ENCODE measurements around the gene SERPINB10. TPM values are rescaled to one million over a fixed set of nuclear protein-coding genes. Genes with fewer than 3 reads are reported as not detected.

Gene SERPINB10
- total RNA-seq, 2 donors from 2014 or later: not detected

Other genes with a start within 250 kb of the SERPINB10 start
- not detected for gene SERPINB3, start 246.1 kb upstream of the SERPINB10 start, total RNA-seq
- not detected for gene SERPINB11, start 205.0 kb upstream of the SERPINB10 start, total RNA-seq
- not detected for gene SERPINB7, start 132.5 kb upstream of the SERPINB10 start, total RNA-seq
- under 1 TPM; 0.45 to 0.99 TPM for gene SERPINB2, start 20.3 kb upstream of the SERPINB10 start, total RNA-seq
- not detected for gene HMSD, start 41.3 kb downstream of the SERPINB10 start, total RNA-seq
- gene SERPINB8, start 62.1 kb downstream of the SERPINB10 start, total RNA-seq: 10 to 100 TPM in 1 of 2 donors, 1 to 10 TPM in 1; 6.7 to 15.3 TPM
- not detected for gene LINC00305, start 241.1 kb downstream of the SERPINB10 start, total RNA-seq